GM12878 (cell line): Measurements from ENCODE around the gene CHMP4B. TPM values are rescaled to one million over a fixed set of nuclear protein-coding genes. Genes with fewer than 3 reads are reported as not detected.

Experiments
- ATAC-seq: fragments of 200-7000 bp; cut with Tn5 transposase; 3 replicates; pipeline ENCODE4 v1.9.1; 2020; ENCODE audit warnings: mild to moderate bottlenecking, moderate library complexity
- BruUV-seq: library from RNA; stranded (reverse); fragments of 400-500 nt; replicated peaks from 2 replicates; lab custom pipeline; 2021; lab: Mats Ljungman, UMichigan
- CTCF ChIA-PET: fragments of 300-600 bp; sonication (Branson Sonifier 250); formaldehyde crosslinking; extraction: SDS; loops from one replicate; lab custom pipeline; 2021; ENCODE audit warnings: inconsistent platforms; lab: Yijun Ruan, JAX
- POLR2A ChIA-PET: fragments of 350-600 bp; formaldehyde crosslinking; extraction: SDS; loops from one replicate; lab custom pipeline; 2021; ENCODE audit warnings: inconsistent platforms; lab: Charles Lee
- RAD21 ChIA-PET: fragments of 300-600 bp; sonication (Branson Sonifier 250); formaldehyde crosslinking; loops from one replicate; lab custom pipeline; 2023; ENCODE audit warnings: antibody characterized with exemption; ENCODE audit not compliant: unreplicated experiment; lab: Charles Lee
- SMC1A ChIA-PET: fragments of 300-600 bp; sonication (Branson Sonifier 250); formaldehyde crosslinking; loops from one replicate; lab custom pipeline; 2023; ENCODE audit not compliant: unreplicated experiment, uncharacterized antibody; lab: Charles Lee
- DNase-seq: peaks from one replicate; pipeline ENCODE4 v3.0.0-alpha.2; 2011; ENCODE audit warnings: low read depth, low spot score
- FAIRE-seq: peaks from 3 replicates; lab custom pipeline; 2011; peaks lifted over from hg19 to GRCh38; lab: Jason Lieb, UNC
- H2AFZ ChIP-seq: 2 replicates; pipeline ENCODE4 v1.6.0; 2011; ENCODE audit warnings: low read depth, low read length, control low read depth; ENCODE audit not compliant: control insufficient read depth
- H3K27ac ChIP-seq: 2 replicates; pipeline ENCODE4 v1.5.1; 2011; ENCODE audit warnings: control low read depth; ENCODE audit not compliant: control insufficient read depth, insufficient read depth
- H3K27me3 ChIP-seq, 2 experiments: replicated peaks in 1 of 2; 2 replicates each; pipeline versions ENCODE4 v1.6.0 to v1.6.1; 2011; ENCODE audit warnings: low read length in 1 of 2; ENCODE audit not compliant: control insufficient read depth in 2 of 2, insufficient read depth in 2 of 2
- H3K36me3 ChIP-seq, 2 experiments: 2 replicates each; pipeline ENCODE4 v1.5.1; 2011; ENCODE audit warnings: low read length in 1 of 2; ENCODE audit not compliant: control insufficient read depth in 2 of 2, insufficient read depth in 2 of 2
- H3K4me1 ChIP-seq: 2 replicates; pipeline ENCODE4 v1.6.1; 2011; ENCODE audit warnings: mild to moderate bottlenecking, low read length, moderate library complexity, mixed read lengths; ENCODE audit not compliant: control insufficient read depth, insufficient read depth
- H3K4me2 ChIP-seq: 2 replicates; pipeline ENCODE4 v1.6.0; 2011; ENCODE audit warnings: control low read depth; ENCODE audit not compliant: control insufficient read depth, insufficient read depth
- H3K4me3 ChIP-seq: fragments of 200-600 bp; sonication (generic); 2 replicates; pipeline ENCODE4 v1.5.1; 2016
- H3K79me2 ChIP-seq: 2 replicates; pipeline ENCODE4 v1.6.0; 2011; ENCODE audit warnings: low read length; ENCODE audit not compliant: control insufficient read depth, insufficient read depth
- H3K9ac ChIP-seq: 2 replicates; pipeline ENCODE4 v1.8.0; 2011; ENCODE audit warnings: low read length, control low read depth, mixed read lengths; ENCODE audit not compliant: control insufficient read depth, insufficient read depth
- H3K9me3 ChIP-seq: replicated peaks from 3 replicates; pipeline ENCODE4 v1.5.1; 2011; ENCODE audit warnings: mild to moderate bottlenecking, low read length; ENCODE audit not compliant: control insufficient read depth, insufficient read depth
- H4K20me1 ChIP-seq: 2 replicates; pipeline ENCODE4 v1.6.0; 2011; ENCODE audit not compliant: control insufficient read depth, insufficient read depth
- DPF2 ChIP-seq: fragments of 450-650 bp; IDR thresholded peaks from 2 replicates; pipeline ENCODE4 v1.6.1; 2017; ENCODE audit warnings: mild to moderate bottlenecking
- HSF1 ChIP-seq: fragments of 150-350 bp; IDR thresholded peaks from 2 replicates; pipeline ENCODE4 v1.6.1; 2014; ENCODE audit warnings: mild to moderate bottlenecking, low read depth, low read length
- KAT2A ChIP-seq: conservative IDR thresholded peaks from 2 replicates; pipeline ENCODE4 v1.6.1; 2011; ENCODE audit warnings: low read depth, low read length; ENCODE audit not compliant: control insufficient read depth
- MAX ChIP-seq: IDR thresholded peaks from 2 replicates; pipeline ENCODE4 v1.6.1; 2012; ENCODE audit warnings: low read depth, low read length, improper control_type of control experiment
- MTA3 ChIP-seq: IDR thresholded peaks from 2 replicates; pipeline ENCODE4 v1.6.1; 2012; ENCODE audit warnings: low read length, inconsistent platforms, borderline replicate concordance
- PKNOX1 ChIP-seq: fragments of 450-650 bp; IDR thresholded peaks from 2 replicates; pipeline ENCODE4 v1.6.1; 2016; ENCODE audit warnings: mild to moderate bottlenecking
- PRDM15 ChIP-seq: fragments of 450-650 bp; formaldehyde crosslinking; IDR thresholded peaks from 2 replicates; pipeline ENCODE4 v1.4.0; 2020; ENCODE audit warnings: mild to moderate bottlenecking, moderate library complexity
- RELB ChIP-seq: fragments of 450-650 bp; IDR thresholded peaks from 2 replicates; pipeline ENCODE4 v1.6.1; 2017; ENCODE audit warnings: low read depth, mild to moderate bottlenecking, moderate library complexity
- SKIL ChIP-seq: fragments of 450-650 bp; IDR thresholded peaks from 2 replicates; pipeline ENCODE4 v1.6.1; 2017; ENCODE audit warnings: mild to moderate bottlenecking, low read depth, inconsistent platforms; ENCODE audit not compliant: poor library complexity, severe bottlenecking
- SMAD1 ChIP-seq: fragments of 450-650 bp; IDR thresholded peaks from 2 replicates; pipeline ENCODE4 v1.6.1; 2018; ENCODE audit warnings: mild to moderate bottlenecking, low read depth; ENCODE audit not compliant: partially characterized antibody
- SMARCA5 ChIP-seq: fragments of 450-650 bp; IDR thresholded peaks from 2 replicates; pipeline ENCODE4 v1.6.1; 2017; ENCODE audit warnings: mild to moderate bottlenecking
- WGBS: methylation state at CpG from one replicate; pipeline ENCODE4 v1.1.6; 2016; ENCODE audit warnings: low lambda C conversion rate; ENCODE audit not compliant: insufficient replicate concordance, insufficient coverage; ENCODE audit errors: missing lambda C conversion rate; 5-methylcytosine and 5-hydroxymethylcytosine counted together
- in situ Hi-C: fragments of 300-500 bp; cut with MboI; formaldehyde crosslinking; loops from 9 replicates; pipeline ENCODE4 v1.14.3; 2018; ENCODE audit warnings: mixed read lengths
- intact Hi-C: fragments of 100-400 bp; cut with micrococcal nuclease; formaldehyde crosslinking; loops from one replicate; pipeline ENCODE4 v1.14.2; 2022; ENCODE audit not compliant: unreplicated experiment
- polyA plus RNA-seq, 11 experiments: library from polyadenylated mRNA; depleted of rRNA in 4 of 11; unstranded in 6 of 11; stranded (reverse) in 5 of 11; fragments of >200 nt; fragmentation: Nextera tagmentation in 4 of 11; fragmentation: Illumina TruSeq in 1 of 11; extraction: Ambion mirVana in 4 of 11; extraction: Trizol in 1 of 11; gene quantifications; 1 replicate in 1 of 11; 2 replicates in 10 of 11; pipeline versions ENCODE4 v1.2.1 to v1.2.3, GENCODE V29; 2011 to 2016; ENCODE audit warnings: inconsistent platforms in 2 of 11, missing spikeins in 2 of 11, low read depth in 1 of 11
- total RNA-seq, 4 experiments: library from RNA; depleted of rRNA in 3 of 4; stranded (reverse); fragments of >200 nt in 3 of 4; fragmentation: Illumina TruSeq in 1 of 4; extraction: Trizol in 1 of 4; gene quantifications; 2 replicates each; pipeline versions ENCODE4 v1.2.1 to v1.2.3, GENCODE V29; 2013 to 2021

Gene CHMP4B
- total and polyA plus RNA-seq, 10 of the 15 experiments (the other 5 are each of a cell fraction or from before 2014, with no cell fraction given): 4.2 to 118 (median 49.6) TPM

- Histone ChIP-seq H3K79me2 (peaks cover 23% of the 10 kb centered on the region), H3K4me2 (no peak overlapping the region), H3K36me3 (peaks cover 37% of the 10 kb centered on the region in 2 experiments), H3K27me3 (no peaks in the 10 kb centered on the region), H4K20me1 (peaks cover 5% of the 10 kb centered on the region), H3K9me3 (no peaks in the 10 kb centered on the region), H3K27ac (no peak overlapping the region), H3K4me3 (no peak overlapping the region), H3K4me1 (peaks cover 5% of the 10 kb centered on the region), H3K9ac (no peak overlapping the region), H2AFZ (no peak overlapping the region)
- ChIA-PET RAD21 (interaction anchor here (1.9 kb wide), 1 partner anchor 13 kb away, joined by 4 read pairs; no protein-coding TSS in a partner anchor), SMC1A (interaction anchor here (1.0 to 1.4 kb wide), 3 partner anchors 24 to 71 kb away, joined by 3 to 4 read pairs (median 4); no protein-coding TSS in a partner anchor), CTCF (interaction anchor here (0.7 to 2.5 kb wide), 3 partner anchors 33 to 229 kb away, joined by 3 to 6 read pairs (median 4); no protein-coding TSS in a partner anchor), POLR2A (interaction anchor here (1.7 kb wide), 1 partner anchor 70 kb away, joined by 3 read pairs; no protein-coding TSS in a partner anchor)
- ATAC-seq: no peak
- no TSS peak for BruUV-seq
- FAIRE-seq: no peak
- DNase-seq: no peak
- intact Hi-C loops: no loop called here
- TF ChIP-seq MAX: no peak
- TF ChIP-seq KAT2A: no peak
- no peak for TF ChIP-seq DPF2
- no peak for TF ChIP-seq MTA3
- TF ChIP-seq SMAD1: no peak
- TF ChIP-seq PRDM15 (CRISPR knock-in tag): no peak
- TF ChIP-seq HSF1: no peak
- TF ChIP-seq RELB: no peak
- no peak for TF ChIP-seq SMARCA5
- TF ChIP-seq PKNOX1: no peak
- TF ChIP-seq SKIL: no peak
- WGBS: 94% methylated on average over 3 of the region's 3 CpGs
- in situ Hi-C loops: no loop called here
Measured at GRCh38 chr20:33850159-33850558, 39.0 kb downstream of the CHMP4B start.
